Smooth muscle cell of the brain vasculature (primary cell): Measurements from ENCODE around the gene MZF1.

Source experiments
- DNase-seq: peaks from one replicate; pipeline ENCODE4 v3.0.0-alpha.2; 2012; ENCODE audit warnings: low read depth, low spot score

Gene MZF1

GRCh38 chr19:58513694-58514563 is 59.2 kb downstream of the MZF1 start:
- DNase-seq = peak; percentile 69

GRCh38 chr19:58513213-58513693 is 59.9 kb downstream of the MZF1 start:
- no peak for DNase-seq
